Activated T-cell treated with anti-CD3 and anti-CD28 coated beads for 24 hours (primary cell): ENCODE data around the gene CNOT6L.
"Not testable (repeated sequence)": the region's sequence is repeated elsewhere in the genome, so short reads cannot be mapped to it uniquely, and the experiment has no call there.

ENCODE experiments used
- DNase-seq: peaks from one replicate; pipeline ENCODE4 v3.0.0-alpha.2; 2020; ENCODE audit warnings: low read depth

The CNOT6L gene

DNA sequence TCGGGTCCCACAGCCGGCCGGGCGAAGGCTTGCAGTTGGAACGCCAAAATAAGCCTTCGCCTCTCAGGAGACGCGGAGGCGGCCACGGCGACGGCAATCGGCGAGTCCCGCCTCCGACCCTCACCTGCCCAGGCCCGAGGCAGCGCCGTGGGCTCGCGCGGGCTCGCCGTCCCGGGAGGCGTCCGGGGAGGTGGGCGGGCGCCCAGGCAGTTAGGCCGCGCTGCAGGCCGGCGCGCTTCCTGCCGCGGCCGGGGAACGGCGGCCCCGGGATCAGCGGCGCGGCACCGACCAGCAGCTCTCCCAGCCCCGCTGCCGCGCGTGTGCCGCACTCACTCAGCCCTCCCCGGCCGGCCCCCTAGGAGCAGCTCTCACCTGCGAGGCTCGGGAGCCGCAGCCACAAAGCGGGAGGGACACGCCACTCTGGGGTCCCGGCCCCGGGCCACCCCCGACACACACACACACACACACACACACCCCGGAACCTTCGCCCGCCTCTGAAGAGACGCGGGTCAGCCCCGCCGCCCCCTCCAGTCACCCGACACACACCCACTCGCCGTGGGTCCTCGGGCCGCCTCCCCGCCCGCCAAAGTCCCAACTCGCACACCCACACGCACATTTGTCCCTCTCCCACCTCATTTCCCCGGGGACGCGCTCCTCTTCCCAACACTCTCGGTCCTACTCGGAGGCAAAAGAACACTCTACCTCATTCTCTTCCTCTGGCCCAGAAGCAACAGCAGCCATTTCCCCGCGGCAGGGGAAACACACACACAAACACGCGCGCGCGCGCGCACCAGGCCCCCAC is at the start of gene CNOT6L:
Gene CNOT6L (minus strand): TSS at position 767 of the 802 bp plus-strand sequence. CDS start 60 bp downstream, at position 707.
- peak; percentile 71 for DNase-seq

DNA sequence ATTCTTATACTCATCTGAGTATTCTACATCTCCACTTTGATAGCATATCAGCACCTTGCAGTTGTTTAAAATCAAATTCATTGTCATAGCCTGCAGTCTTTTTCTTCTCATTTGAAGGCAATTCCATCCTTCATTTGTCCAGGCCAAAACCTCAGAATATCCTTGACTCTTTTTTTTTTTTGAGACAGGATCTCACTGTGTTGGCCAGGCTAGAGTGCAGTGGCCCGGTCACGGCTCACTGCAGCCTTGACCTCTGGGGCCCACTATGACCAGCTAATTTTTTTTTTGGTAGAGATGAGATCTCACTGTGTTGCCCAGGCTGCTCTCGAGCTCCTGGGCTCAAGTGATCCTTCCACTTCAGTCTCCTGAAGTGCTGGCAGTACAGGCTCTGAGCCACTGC is 46.1 kb upstream of the CNOT6L start:
- DNase-seq: no peak

DNA sequence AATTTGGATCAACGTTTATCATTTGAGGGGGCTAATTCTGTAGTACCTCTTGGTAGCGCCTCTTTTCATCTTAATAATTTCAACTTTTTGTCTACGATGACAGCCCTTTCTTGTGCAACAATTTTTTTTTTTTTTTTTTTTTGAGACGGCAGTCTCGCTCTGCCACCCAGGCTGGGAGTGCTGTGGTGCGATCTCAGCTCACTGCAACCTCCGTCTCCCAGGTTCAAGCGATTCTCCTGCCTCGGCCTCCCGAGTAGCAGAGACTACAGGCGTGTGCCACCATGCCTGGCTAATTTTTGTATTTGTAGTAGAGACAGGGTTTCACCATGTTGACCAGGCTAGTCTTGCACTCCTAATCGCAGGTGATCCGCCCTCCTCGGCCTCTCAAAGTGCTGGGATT is 44.2 kb upstream of the CNOT6L start:
- DNase-seq: not testable (repeated sequence)

DNA sequence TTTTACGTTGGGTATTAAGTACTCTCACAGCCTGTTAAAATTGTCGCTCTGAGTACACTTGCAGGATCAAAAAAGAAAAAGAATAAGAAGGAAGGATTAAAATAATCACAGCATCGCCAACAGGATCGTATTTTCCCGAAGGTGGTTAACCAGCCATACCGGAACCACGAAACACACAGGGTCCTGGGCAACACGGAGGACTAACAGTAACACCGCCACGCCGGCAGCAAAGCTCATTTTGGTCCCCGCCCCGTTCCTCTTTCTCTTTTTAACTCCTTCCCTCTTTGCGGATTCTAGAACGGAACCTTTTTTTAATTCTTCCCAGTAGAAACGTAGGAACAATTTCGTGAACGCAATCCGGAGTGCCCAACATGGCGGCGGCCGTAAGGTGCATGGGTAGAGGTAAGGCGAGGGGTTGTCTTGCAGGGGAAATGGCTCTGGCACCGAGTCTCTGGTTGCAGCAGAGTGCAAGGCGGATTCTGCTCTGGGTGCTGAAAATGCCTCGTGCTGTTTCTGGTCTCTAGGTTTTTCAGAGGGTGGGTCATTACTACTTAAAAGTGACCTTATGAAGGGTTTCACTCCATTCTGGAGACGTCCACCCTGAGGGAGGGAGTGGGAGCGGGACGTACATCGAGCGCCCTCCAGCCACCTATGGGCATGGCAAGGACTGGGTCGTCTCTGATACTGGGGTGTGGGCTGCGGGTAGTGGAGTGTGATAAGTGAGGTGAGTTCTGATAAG is 43.5 kb upstream of the CNOT6L start, which contains the start of gene MRPL1:
Gene MRPL1 (plus strand): TSS at position 353 of the 739 bp plus-strand sequence. CDS start 19 bp downstream, at position 372.
- DNase-seq: peak; percentile 86

DNA sequence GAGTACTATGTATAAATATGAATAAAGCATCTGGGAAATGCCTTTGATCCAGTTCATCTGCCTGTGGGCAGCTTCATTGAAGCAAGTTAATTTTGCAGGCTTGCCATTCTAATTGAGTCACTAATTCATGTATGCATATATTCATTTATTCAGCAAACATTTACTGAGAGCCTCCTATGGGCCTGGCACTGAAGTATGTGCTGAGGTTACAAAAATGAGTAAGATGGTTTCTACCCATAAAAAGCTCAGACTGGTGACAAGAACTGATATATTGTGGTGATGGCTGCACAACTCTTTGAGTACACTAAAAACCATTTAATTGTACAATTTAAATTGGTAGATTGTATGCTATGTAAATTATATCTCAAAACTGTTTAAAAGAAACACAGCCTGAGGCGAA is 42.3 kb upstream of the CNOT6L start:
- no peak for DNase-seq

DNA sequence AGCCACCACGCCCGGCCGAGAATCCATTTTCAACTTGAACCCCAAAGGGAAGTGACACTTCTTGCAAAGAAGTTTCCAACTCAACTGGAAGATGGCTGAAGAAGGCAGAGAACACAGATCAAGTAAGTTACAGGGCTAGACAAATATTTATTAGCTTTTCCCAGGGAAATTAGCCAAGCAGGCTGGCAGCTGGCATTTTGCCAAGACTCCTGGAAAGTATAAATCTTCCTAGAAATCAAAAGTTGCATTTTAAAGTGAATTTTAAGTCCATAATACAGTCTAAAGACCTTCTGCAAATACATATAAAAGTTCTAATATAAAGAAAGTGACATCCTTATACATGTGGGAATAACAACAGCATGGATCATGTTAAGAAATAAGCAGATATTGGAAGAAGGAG is 40.1 kb upstream of the CNOT6L start:
- DNase-seq: no peak

DNA sequence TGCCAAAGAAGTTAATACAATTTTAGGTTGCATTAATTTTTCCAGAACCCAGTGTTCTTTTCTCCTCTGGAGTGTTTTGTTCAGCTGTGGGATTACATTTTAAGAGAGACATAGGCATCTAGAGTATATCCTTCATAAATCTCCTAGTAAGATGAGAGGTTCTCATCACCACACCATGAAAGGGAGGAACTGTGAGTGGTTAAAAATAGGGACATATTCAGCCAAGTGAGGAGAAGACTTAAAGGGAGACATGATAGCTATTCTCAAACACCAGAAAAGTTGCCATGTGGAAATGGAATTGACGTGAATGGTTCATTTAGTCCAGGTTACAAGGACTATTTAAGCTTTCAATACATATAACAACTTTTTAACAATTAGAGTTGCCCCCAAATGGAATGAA is 37.0 kb upstream of the CNOT6L start:
- DNase-seq: no peak

DNA sequence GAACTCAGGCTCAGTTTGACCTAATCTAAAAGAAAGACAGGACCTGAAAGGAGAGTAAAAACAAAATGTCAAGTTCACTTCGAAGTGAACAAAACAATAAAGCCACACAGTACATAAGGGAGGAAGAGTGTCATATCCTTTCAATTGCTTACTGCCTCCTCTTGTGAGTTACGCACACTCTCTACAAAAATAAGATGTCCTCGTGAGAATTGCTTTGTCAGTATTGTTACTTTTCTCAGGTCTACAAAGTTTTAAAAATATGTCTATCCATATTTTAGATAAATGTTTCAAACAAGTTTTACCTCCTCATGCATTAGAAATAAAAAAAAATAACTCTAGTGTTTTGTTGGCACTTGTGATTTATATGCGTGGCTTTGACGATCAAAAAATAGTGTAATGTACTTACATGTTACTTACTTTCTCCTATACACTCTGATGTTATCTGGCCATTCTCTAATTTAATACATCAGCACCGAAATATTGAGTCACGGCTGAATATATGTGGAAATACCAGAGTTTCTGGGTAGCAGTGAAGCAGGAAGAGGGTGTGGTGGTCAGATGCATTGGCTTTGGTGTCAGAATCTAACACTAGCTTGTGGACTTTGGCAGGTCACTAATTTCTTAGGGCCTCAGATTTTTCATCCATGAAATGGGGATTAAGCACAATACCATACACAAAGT is 35.4 kb upstream of the CNOT6L start:
- no peak for DNase-seq

DNA sequence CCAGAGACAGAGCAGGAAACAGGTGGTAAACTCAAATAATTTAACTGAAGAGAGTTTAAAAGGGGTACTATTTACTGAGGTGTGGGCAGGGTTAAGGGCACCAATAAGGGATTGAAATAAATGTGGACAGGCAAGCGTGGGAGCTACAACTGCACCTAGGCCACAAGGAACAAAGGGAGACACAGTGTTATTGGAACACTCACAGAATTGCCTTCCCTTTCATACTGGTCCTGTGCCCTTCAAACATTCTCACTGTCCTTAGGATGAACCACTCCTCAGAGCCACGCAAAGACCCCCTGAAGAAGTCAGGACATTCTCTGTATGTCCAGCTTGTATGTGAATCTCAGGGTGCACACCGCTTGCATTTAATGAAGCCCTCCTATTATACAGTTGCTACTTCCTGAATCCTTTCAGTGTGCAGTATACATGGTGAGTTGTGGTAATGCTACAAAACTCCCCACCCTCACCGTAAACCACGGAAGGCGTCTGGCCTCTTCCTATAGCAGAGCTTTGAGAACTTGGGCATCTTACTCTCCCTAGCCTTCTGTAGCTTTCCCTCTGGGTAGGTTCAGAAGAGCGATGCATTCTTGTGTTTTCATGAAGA is 33.8 kb upstream of the CNOT6L start:
- DNase-seq: no peak

DNA sequence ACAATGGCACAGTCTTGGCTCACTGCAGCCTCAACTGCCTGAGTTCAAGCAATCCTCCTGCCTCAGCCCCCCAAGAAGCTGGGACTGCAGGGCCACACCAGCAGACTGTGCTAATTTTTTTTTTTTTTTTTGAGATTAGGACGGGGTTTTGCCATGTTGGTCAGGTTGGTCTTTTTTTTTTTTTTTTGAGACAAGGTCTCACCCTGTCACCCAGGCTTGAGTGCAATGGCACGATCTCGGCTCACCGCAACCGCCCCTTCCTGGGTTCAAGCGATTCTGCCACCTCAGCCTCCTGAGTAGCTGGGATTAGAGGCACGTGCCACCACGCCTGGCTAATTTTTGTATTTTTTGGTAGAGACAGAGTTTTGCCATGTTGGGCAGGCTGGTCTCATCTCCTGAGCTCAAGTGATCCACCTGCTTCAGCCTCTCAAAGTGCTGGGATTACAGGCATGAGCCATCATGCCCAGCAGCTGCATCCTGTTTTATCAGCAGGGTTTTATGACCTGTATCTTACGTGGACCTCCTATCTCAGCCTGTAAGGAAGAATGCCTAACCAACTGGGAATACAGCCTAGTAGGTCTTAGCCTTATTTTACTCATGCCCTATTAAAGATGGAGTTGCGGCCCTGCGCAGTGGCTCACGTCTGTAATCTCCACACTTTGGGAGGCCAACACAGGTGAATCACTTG is 30.3 kb upstream of the CNOT6L start:
- DNase-seq: no peak

DNA sequence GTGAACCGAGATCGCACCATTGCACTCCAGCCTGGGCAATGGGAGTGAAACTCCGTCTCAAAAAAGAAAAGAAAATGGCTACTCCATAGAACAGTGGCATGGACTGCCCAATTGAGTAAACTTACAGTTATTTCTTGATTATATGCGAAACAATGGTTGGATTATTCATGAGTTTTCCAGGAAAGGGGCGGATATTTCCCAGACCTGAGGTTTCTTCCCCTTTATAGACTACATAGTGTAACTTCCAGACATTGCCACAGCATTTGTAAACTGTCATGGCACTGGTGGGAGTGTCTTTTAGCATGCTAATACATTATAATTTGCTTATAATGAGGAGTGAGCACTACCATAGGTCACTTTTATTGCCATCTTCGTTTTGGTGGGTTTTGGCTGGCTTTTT is 29.3 kb upstream of the CNOT6L start:
- DNase-seq: no peak

DNA sequence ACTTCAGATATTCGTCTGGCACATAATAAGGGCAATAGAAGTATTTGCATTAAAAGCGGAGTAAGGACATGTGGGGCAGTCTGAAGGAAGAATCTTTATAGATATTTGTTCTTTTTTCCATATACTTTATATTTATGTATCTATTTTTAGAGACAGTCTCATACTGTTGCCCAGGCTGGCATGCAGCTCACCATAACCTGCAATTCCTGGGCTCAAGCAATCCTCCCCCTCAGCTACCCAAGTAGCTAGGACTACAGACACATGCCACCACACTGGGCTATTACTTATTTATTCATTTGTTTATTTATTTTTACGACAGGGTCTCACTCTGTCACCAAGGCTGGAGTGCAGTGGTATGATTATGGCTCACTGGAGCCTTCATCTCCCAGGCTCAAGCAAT is 26.8 kb upstream of the CNOT6L start:
- no peak for DNase-seq

DNA sequence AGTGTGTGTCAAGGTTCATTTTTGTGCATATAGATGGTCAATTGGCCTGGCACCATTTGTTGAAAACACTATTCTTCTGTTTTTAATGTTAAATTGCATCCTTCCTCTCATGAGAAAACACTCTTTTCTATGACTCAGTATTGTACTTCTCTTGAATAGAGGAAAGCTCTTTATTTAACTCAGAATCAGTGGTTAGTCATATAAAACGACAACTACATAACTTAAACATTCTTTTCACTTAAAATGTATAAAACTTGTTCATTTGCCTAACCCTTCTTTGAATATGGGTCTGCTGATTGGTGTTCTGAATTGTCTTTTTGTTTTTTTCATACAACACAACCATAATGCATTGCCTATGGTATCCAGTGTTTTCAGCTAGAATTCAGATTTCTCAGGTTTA is 26.2 kb upstream of the CNOT6L start:
- no peak for DNase-seq

DNA sequence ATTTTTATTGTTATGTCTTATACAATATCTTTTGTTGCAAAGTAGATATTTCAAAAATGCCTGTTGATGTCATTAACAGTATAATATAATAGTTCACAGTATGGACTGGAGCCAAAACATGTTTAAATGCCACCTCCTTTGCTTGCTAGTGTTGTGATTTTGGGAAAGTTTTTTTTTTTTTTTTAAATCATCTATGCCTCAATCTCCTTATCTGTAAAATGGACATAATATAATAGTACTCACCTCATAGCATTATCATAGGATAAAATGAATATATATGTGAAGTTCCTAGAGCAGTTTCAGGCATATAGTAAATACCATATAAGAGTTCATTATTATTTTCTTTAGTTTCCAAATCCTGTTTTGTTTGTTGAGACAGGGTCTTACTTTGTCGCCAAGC is 25.2 kb upstream of the CNOT6L start:
- DNase-seq: no peak

DNA sequence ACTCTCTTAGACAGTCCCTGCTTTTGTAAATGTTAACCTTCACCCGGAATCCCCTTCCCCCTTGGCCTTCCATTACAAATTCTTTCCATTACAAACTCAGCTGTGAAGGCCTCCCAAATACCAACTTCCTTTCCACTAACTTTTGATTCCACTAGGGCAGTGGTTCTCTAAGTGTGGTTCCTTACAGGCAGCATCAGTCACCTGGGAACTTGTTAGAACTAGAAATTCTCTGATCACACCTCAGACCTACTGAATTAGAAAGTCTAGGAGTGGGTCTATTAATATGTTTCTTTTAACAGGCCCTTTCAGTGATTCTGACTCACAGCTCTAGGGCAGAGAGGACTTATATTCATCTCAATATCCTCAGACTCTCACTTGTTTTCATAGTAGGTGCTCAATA is 24.5 kb upstream of the CNOT6L start:
- no peak for DNase-seq

DNA sequence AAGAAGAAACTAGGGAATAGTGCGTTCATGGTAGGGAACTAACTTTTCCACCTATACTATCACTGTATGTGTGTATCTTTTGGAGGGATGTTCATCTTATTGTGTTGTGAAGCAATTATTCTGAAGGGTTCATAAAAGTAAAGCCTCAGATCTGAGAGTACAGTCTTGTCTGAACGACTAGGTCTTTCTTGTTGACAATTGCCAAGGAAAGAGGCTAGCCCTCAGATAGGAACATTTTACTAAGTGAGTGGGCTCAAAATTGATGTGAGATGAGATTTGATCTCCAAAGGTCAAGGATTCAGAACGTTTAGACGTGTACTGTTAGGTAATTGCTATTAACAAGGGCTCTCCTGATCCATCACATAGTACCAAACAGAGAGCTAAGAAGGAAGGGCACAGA is 15.2 kb upstream of the CNOT6L start:
- no peak for DNase-seq

DNA sequence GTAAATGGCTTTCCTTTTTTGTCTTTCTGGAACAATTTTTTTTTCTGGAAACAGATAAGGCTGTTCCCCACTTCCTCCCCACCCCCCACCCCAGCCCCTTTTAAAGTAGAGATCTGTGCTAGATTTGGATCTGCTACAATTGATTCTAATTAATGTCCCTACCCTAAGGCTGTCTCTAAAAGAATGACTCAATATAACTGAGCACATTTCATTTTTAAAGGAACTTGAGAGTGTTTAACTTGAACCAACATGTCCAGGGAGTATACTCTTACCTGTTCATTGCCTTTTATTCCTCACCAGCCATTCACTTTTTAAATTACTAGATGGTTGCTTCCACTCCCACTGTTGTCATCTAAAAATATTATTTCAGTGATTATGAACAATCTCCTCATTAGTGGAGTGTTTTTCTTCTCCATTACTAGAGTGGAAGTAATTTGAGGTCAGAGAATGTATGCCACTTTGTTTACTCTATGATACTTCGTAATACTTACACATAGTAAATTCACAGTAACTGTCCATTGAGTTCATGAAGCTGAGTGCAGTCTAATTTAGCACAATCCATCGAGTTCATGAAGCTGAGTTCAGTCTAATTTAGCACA is 14.1 kb upstream of the CNOT6L start:
- no peak for DNase-seq

DNA sequence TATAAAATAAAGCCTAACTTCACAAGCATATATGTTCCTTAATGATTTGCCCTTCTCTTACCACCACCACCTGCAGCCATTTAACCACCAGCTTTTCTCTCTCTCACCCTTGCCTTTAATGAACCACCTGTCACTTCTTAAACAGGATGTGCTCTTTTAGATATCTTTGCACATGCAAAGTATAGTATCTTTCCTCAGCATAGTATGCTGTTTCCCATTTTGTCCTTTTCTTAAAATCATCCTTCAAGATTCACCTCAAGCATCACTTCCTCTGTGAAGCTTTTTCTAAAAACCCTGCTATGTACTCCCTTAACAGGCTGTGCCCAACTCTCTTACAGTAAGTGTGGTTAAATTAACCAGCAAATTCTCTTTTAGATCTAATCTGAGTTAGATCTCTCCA is 8.2 kb upstream of the CNOT6L start:
- no peak for DNase-seq

DNA sequence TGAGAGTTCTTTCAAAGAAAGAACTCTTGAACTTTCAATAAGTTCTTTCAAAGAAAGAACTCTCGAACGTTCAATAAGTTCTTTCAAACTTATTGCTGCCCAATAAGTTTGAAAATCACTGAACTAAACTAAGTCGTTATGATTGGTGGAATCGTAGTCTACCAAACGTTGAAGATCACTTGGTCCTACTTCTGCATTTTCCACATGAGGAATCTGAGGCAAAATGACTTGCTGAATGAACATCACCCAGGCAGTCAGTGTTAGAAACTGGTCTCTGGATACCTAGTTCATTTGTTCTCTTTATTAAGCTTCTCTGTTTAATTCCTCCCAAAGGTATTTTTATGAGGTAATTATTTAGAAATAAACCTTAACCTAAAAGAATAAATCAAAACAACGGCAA is 7.1 kb upstream of the CNOT6L start:
- no peak for DNase-seq

DNA sequence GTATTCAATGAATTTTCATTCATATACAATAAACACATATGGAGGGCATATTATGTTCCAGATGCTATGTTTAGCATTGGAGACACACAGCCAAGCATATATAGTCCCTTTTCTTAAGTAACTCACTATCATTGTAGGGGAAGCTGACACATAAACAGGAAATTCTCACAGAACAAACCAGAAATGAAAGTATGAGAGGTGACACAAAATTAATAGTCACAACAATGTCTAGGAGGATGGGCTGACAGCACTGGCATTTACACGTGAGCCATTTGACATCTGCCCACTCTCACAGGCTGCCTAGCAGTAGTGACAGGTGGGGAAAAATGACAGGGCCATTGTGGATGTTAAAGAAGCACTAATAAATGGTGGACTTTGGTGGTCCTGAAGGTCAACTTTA is 2.6 kb upstream of the CNOT6L start:
- DNase-seq: no peak
